HEK293 (cell line): Measurements from ENCODE around the gene IFFO2.

Experiments used
- HOXC10 ChIP-seq: sonication (generic); formaldehyde crosslinking; IDR thresholded peaks from 2 replicates; pipeline ENCODE4 v1.8.1; 2023; ENCODE audit warnings: mild to moderate bottlenecking, missing genetic modification reagents
- HOXD13 ChIP-seq: sonication (generic); formaldehyde crosslinking; IDR thresholded peaks from 2 replicates; pipeline ENCODE4 v1.8.0; 2022; ENCODE audit warnings: missing genetic modification reagents, borderline replicate concordance
- MYNN ChIP-seq: fragments of 450-650 bp; formaldehyde crosslinking; IDR thresholded peaks from 2 replicates; pipeline ENCODE4 v1.5.1; 2016; ENCODE audit warnings: missing biosample characterization, missing genetic modification characterization, borderline replicate concordance
- MZF1 ChIP-seq: fragments of 450-650 bp; formaldehyde crosslinking; IDR thresholded peaks from 2 replicates; pipeline ENCODE4 v1.5.1; 2017; ENCODE audit warnings: missing biosample characterization, missing genetic modification characterization, borderline replicate concordance
- TRIM28 ChIP-seq: IDR thresholded peaks from 2 replicates; pipeline ENCODE4 v1.6.1; 2011; ENCODE audit warnings: low read length, control low read depth, borderline replicate concordance
- ZBTB17 ChIP-seq: fragments of 450-650 bp; formaldehyde crosslinking; IDR thresholded peaks from 2 replicates; pipeline ENCODE4 v1.5.1; 2016; ENCODE audit warnings: missing biosample characterization, missing genetic modification characterization
- ZBTB8A ChIP-seq: fragments of 450-650 bp; formaldehyde crosslinking; IDR thresholded peaks from 2 replicates; pipeline ENCODE4 v1.5.1; 2016; ENCODE audit warnings: missing biosample characterization, missing genetic modification characterization
- ZNF132 ChIP-seq: fragments of 450-650 bp; formaldehyde crosslinking; IDR thresholded peaks from 2 replicates; pipeline ENCODE4 v1.5.1; 2017; ENCODE audit warnings: missing biosample characterization, missing genetic modification characterization, borderline replicate concordance
- ZNF138 ChIP-seq: fragments of 450-650 bp; formaldehyde crosslinking; IDR thresholded peaks from 2 replicates; pipeline ENCODE4 v1.5.1; 2016; ENCODE audit warnings: missing biosample characterization, missing genetic modification characterization, borderline replicate concordance
- ZNF146 ChIP-seq: fragments of 450-650 bp; formaldehyde crosslinking; IDR thresholded peaks from 2 replicates; pipeline ENCODE4 v1.5.1; 2016; ENCODE audit warnings: missing biosample characterization, missing genetic modification characterization
- ZNF19 ChIP-seq: fragments of 450-650 bp; formaldehyde crosslinking; IDR thresholded peaks from 2 replicates; pipeline ENCODE4; 2016; ENCODE audit warnings: missing biosample characterization, missing genetic modification characterization, low read depth
- ZNF223 ChIP-seq: fragments of 450-650 bp; formaldehyde crosslinking; IDR thresholded peaks from 2 replicates; pipeline ENCODE4 v1.5.1; 2016; ENCODE audit warnings: missing biosample characterization, missing genetic modification characterization
- ZNF24 ChIP-seq: fragments of 450-650 bp; formaldehyde crosslinking; IDR thresholded peaks from 2 replicates; pipeline ENCODE4 v1.5.1; 2016; ENCODE audit warnings: missing biosample characterization, missing genetic modification characterization
- ZNF274 ChIP-seq, 2 experiments: fragments of 200-500 bp in 1 of 2; fragments of 450-650 bp in 1 of 2; sonication (Bioruptor generic) in 1 of 2; formaldehyde crosslinking in 1 of 2; IDR thresholded peaks; 2 replicates each; pipeline versions ENCODE4 v1.5.1 to v1.6.1; 2014 to 2016; ENCODE audit warnings: borderline replicate concordance in 1 of 2, inconsistent platforms in 1 of 2, low read length in 1 of 2, missing biosample characterization in 1 of 2, missing genetic modification characterization in 1 of 2
- ZNF354C ChIP-seq: fragments of 450-650 bp; formaldehyde crosslinking; IDR thresholded peaks from 2 replicates; pipeline ENCODE4 v1.5.1; 2016; ENCODE audit warnings: missing biosample characterization, missing genetic modification characterization, low read depth, borderline replicate concordance
- ZNF37A ChIP-seq: fragments of 450-650 bp; IDR thresholded peaks from 2 replicates; pipeline ENCODE4 v1.5.1; 2018; ENCODE audit warnings: missing biosample characterization, missing genetic modification characterization
- ZNF391 ChIP-seq: fragments of 450-650 bp; formaldehyde crosslinking; IDR thresholded peaks from 2 replicates; pipeline ENCODE4 v1.5.1; 2016; ENCODE audit warnings: low read depth, missing biosample characterization, missing genetic modification characterization, borderline replicate concordance
- ZNF473 ChIP-seq: fragments of 450-650 bp; formaldehyde crosslinking; IDR thresholded peaks from 2 replicates; pipeline ENCODE4 v1.5.1; 2017; ENCODE audit warnings: missing biosample characterization, missing genetic modification characterization
- ZNF521 ChIP-seq: fragments of 450-650 bp; formaldehyde crosslinking; IDR thresholded peaks from 2 replicates; pipeline ENCODE4 v1.5.1; 2017; ENCODE audit warnings: missing biosample characterization, mild to moderate bottlenecking, missing genetic modification characterization
- ZNF549 ChIP-seq: fragments of 450-650 bp; IDR thresholded peaks from 2 replicates; pipeline ENCODE4 v1.5.1; 2018; ENCODE audit warnings: missing biosample characterization, missing genetic modification characterization, mild to moderate bottlenecking, inconsistent platforms, moderate library complexity
- ZNF555 ChIP-seq: fragments of 450-650 bp; formaldehyde crosslinking; conservative IDR thresholded peaks from 2 replicates; pipeline ENCODE4 v1.5.1; 2017; ENCODE audit warnings: missing biosample characterization, mild to moderate bottlenecking, missing genetic modification characterization, inconsistent platforms
- ZNF596 ChIP-seq: fragments of 450-650 bp; IDR thresholded peaks from 2 replicates; pipeline ENCODE4 v1.5.0; 2018; ENCODE audit warnings: missing biosample characterization, mild to moderate bottlenecking, missing genetic modification characterization, moderate library complexity
- ZNF600 ChIP-seq: fragments of 450-650 bp; formaldehyde crosslinking; IDR thresholded peaks from 2 replicates; pipeline ENCODE4 v1.5.1; 2016; ENCODE audit warnings: missing biosample characterization, missing genetic modification characterization
- ZNF670 ChIP-seq: fragments of 450-650 bp; formaldehyde crosslinking; IDR thresholded peaks from 2 replicates; pipeline ENCODE4 v1.5.1; 2016; ENCODE audit warnings: missing biosample characterization, missing genetic modification characterization, low read depth
- ZNF707 ChIP-seq: fragments of 450-650 bp; formaldehyde crosslinking; IDR thresholded peaks from 2 replicates; pipeline ENCODE4 v1.5.1; 2016; ENCODE audit warnings: missing biosample characterization, missing genetic modification characterization
- ZNF785 ChIP-seq: fragments of 450-650 bp; formaldehyde crosslinking; IDR thresholded peaks from 2 replicates; pipeline ENCODE4 v1.5.1; 2016; ENCODE audit warnings: missing biosample characterization, missing genetic modification characterization
- ZNF843 ChIP-seq: fragments of 450-650 bp; formaldehyde crosslinking; IDR thresholded peaks from 2 replicates; pipeline ENCODE4 v1.5.1; 2016; ENCODE audit warnings: missing biosample characterization, missing genetic modification characterization
- ZXDB ChIP-seq: fragments of 450-650 bp; formaldehyde crosslinking; IDR thresholded peaks from 2 replicates; pipeline ENCODE4 v1.5.1; 2016; ENCODE audit warnings: missing biosample characterization, missing genetic modification characterization
- TF ChIP-seq, protein P1 (sequence below): fragments of 450-650 bp; formaldehyde crosslinking; IDR thresholded peaks from 2 replicates; pipeline ENCODE4 v1.5.1; 2016; ENCODE audit warnings: missing biosample characterization, missing genetic modification characterization, borderline replicate concordance
- TF ChIP-seq, protein P2 (sequence below): fragments of 450-650 bp; formaldehyde crosslinking; IDR thresholded peaks from 2 replicates; pipeline ENCODE4 v1.5.1; 2016; ENCODE audit warnings: missing biosample characterization, missing genetic modification characterization
- TF ChIP-seq, protein P3 (sequence below): IDR thresholded peaks from 2 replicates; pipeline ENCODE4 v1.6.1; 2011; ENCODE audit warnings: mild to moderate bottlenecking, low read depth, low read length, borderline replicate concordance
- TF ChIP-seq, protein P4 (sequence below): sonication (generic); formaldehyde crosslinking; IDR thresholded peaks from 2 replicates; pipeline ENCODE4 v1.8.1; 2022; ENCODE audit warnings: mild to moderate bottlenecking, moderate library complexity, missing genetic modification reagents
- TF ChIP-seq, protein P5 (sequence below): fragments of 450-650 bp; formaldehyde crosslinking; optimal IDR thresholded peaks from 2 replicates; pipeline ENCODE3; 2016; ENCODE audit warnings: missing biosample characterization, mild to moderate bottlenecking, missing genetic modification characterization

Gene IFFO2

DNA sequence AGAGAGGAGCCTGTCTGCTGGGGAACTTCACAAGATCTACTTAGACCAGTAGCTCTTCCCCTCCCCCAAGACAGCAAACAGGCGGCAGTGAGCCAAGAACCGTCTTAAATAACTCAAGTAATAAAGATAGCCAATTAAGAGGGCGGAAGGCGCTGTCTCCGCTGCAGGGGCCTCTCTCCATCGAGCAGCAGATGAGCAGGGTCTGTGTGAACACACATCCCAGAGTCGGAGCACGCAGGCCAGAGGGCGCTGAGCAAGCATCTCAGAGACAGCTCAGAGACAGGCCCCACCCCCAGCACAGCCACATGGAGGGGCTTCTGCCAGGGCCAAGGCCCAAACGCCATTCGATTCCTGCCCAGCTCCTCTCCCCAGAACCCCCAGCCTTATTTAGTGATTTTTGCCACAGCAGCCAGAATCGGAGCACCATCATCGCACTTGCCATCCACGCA is 11.1 kb downstream of the IFFO2 start (continued):
- TF ChIP-seq, protein P1, sequence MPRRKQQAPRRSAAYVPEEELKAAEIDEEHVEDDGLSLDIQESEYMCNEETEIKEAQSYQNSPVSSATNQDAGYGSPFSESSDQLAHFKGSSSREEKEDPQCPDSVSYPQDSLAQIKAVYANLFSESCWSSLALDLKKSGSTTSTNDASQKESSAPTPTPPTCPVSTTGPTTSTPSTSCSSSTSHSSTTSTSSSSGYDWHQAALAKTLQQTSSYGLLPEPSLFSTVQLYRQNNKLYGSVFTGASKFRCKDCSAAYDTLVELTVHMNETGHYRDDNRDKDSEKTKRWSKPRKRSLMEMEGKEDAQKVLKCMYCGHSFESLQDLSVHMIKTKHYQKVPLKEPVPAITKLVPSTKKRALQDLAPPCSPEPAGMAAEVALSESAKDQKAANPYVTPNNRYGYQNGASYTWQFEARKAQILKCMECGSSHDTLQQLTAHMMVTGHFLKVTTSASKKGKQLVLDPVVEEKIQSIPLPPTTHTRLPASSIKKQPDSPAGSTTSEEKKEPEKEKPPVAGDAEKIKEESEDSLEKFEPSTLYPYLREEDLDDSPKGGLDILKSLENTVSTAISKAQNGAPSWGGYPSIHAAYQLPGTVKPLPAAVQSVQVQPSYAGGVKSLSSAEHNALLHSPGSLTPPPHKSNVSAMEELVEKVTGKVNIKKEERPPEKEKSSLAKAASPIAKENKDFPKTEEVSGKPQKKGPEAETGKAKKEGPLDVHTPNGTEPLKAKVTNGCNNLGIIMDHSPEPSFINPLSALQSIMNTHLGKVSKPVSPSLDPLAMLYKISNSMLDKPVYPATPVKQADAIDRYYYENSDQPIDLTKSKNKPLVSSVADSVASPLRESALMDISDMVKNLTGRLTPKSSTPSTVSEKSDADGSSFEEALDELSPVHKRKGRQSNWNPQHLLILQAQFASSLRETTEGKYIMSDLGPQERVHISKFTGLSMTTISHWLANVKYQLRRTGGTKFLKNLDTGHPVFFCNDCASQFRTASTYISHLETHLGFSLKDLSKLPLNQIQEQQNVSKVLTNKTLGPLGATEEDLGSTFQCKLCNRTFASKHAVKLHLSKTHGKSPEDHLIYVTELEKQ (tag by site-specific recombination) = no peak
- TF ChIP-seq ZNF391 (tag by site-specific recombination) = no peak
- TF ChIP-seq MYNN (tag by site-specific recombination) = no peak
- TF ChIP-seq ZNF138 (tag by site-specific recombination) = no peak
- TF ChIP-seq ZNF37A (tag by site-specific recombination) = no peak
- no peak for TF ChIP-seq ZNF600
- TF ChIP-seq ZBTB8A (tag by site-specific recombination) = peak; percentile 48; the same call in 1 of the 2 replicates
- peak; percentile 63 for TF ChIP-seq TRIM28
- no peak for TF ChIP-seq ZNF707 (tag by site-specific recombination)
- peak; percentile 52; the same call in 1 of the 2 replicates for TF ChIP-seq ZNF843 (tag by site-specific recombination)
- no peak for TF ChIP-seq ZNF132 (tag by site-specific recombination)
- no peak for TF ChIP-seq ZNF670 (tag by site-specific recombination)
- TF ChIP-seq, protein P2, sequence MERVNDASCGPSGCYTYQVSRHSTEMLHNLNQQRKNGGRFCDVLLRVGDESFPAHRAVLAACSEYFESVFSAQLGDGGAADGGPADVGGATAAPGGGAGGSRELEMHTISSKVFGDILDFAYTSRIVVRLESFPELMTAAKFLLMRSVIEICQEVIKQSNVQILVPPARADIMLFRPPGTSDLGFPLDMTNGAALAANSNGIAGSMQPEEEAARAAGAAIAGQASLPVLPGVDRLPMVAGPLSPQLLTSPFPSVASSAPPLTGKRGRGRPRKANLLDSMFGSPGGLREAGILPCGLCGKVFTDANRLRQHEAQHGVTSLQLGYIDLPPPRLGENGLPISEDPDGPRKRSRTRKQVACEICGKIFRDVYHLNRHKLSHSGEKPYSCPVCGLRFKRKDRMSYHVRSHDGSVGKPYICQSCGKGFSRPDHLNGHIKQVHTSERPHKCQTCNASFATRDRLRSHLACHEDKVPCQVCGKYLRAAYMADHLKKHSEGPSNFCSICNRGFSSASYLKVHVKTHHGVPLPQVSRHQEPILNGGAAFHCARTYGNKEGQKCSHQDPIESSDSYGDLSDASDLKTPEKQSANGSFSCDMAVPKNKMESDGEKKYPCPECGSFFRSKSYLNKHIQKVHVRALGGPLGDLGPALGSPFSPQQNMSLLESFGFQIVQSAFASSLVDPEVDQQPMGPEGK (tag by site-specific recombination) = no peak
- TF ChIP-seq, protein P3, sequence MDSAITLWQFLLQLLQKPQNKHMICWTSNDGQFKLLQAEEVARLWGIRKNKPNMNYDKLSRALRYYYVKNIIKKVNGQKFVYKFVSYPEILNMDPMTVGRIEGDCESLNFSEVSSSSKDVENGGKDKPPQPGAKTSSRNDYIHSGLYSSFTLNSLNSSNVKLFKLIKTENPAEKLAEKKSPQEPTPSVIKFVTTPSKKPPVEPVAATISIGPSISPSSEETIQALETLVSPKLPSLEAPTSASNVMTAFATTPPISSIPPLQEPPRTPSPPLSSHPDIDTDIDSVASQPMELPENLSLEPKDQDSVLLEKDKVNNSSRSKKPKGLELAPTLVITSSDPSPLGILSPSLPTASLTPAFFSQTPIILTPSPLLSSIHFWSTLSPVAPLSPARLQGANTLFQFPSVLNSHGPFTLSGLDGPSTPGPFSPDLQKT = no peak
- TF ChIP-seq ZNF223 (tag by site-specific recombination) = no peak
- TF ChIP-seq ZNF555 = no peak
- TF ChIP-seq ZNF146 (tag by site-specific recombination) = no peak
- TF ChIP-seq ZNF274 (IDR thresholded peaks at IDR 0.05; ENCODE audit: low read length) = no peak
- TF ChIP-seq ZNF274 (tag by site-specific recombination; IDR thresholded peaks at IDR 0.05; ENCODE audit: borderline replicate concordance) = no peak
- no peak for TF ChIP-seq ZNF521 (tag by site-specific recombination)
- TF ChIP-seq HOXC10 (CRISPR knock-in tag) = no peak
- TF ChIP-seq, protein P4, sequence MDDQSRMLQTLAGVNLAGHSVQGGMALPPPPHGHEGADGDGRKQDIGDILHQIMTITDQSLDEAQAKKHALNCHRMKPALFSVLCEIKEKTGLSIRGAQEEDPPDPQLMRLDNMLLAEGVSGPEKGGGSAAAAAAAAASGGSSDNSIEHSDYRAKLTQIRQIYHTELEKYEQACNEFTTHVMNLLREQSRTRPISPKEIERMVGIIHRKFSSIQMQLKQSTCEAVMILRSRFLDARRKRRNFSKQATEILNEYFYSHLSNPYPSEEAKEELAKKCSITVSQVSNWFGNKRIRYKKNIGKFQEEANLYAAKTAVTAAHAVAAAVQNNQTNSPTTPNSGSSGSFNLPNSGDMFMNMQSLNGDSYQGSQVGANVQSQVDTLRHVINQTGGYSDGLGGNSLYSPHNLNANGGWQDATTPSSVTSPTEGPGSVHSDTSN (CRISPR knock-in tag) = no peak
- TF ChIP-seq, protein P5, sequence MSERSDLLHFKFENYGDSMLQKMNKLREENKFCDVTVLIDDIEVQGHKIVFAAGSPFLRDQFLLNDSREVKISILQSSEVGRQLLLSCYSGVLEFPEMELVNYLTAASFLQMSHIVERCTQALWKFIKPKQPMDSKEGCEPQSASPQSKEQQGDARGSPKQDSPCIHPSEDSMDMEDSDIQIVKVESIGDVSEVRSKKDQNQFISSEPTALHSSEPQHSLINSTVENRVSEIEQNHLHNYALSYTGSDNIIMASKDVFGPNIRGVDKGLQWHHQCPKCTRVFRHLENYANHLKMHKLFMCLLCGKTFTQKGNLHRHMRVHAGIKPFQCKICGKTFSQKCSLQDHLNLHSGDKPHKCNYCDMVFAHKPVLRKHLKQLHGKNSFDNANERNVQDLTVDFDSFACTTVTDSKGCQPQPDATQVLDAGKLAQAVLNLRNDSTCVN (tag by site-specific recombination) = no peak
- TF ChIP-seq ZNF24 (tag by site-specific recombination) = 0 out of 2 replicates have a peak, but pooled peaks have one; percentile 24
- TF ChIP-seq ZBTB17 (tag by site-specific recombination) = 0 out of 2 replicates have a peak, but pooled peaks have one; percentile 17
- TF ChIP-seq HOXD13 = no peak
- no peak for TF ChIP-seq ZNF354C
- TF ChIP-seq MZF1 = no peak
- TF ChIP-seq ZNF785 (tag by site-specific recombination) = no peak
- peak; percentile 89 for TF ChIP-seq ZXDB (tag by site-specific recombination)
- TF ChIP-seq ZNF549 (tag by site-specific recombination) = no peak
- TF ChIP-seq ZNF596 (tag by site-specific recombination) = peak; percentile 65; the same call in 1 of the 2 replicates
- no peak for TF ChIP-seq ZNF473
- TF ChIP-seq ZNF19 (tag by site-specific recombination) = no peak
